Measurements from ENCODE around the gene SLC16A12. TPM values are rescaled to one million over a fixed set of nuclear protein-coding genes. Genes with fewer than 3 reads are reported as not detected.

SLC16A12 gene
- total RNA-seq, 1 experiment from 2014 or later, result 0.77 TPM

- Mint-ChIP-seq H3K4me3 (no peak overlapping the region), H3K27me3 (ENCODE audit: low read depth) (no peaks in the 10 kb centered on the region), H3K9me3 (no peaks in the 10 kb centered on the region), H3K36me3 (ENCODE audit: insufficient read depth in 1 of 3, low read depth in 3 of 3) (no peaks in the 10 kb centered on the region), H3K4me1 (peaks cover 9 to 13% of the 10 kb centered on the region in 2 experiments), H3K27ac (no peak overlapping the region)
- Histone ChIP-seq H3K18ac (ENCODE audit: insufficient read length, low read depth, low read length) (no peak overlapping the region), H3K23me2 (ENCODE audit: insufficient read length, low read depth, low read length, poor library complexity, severe bottlenecking) (no peaks in the 10 kb centered on the region), H2BK12ac (ENCODE audit: insufficient read length, low read depth, low read length) (no peak overlapping the region), H3K56ac (ENCODE audit: insufficient read length, low read depth, low read length) (no peak overlapping the region), H2AFZ (ENCODE audit: low read length) (no peak overlapping the region), H2BK120ac (ENCODE audit: low read depth, low read length, poor library complexity, severe bottlenecking) (no peak overlapping the region), H2AK5ac (ENCODE audit: insufficient read length, low read length) (no peak overlapping the region), H3K4ac (ENCODE audit: low read depth, low read length) (no peak overlapping the region), H3K23ac (ENCODE audit: insufficient read length, low read depth, low read length) (no peak overlapping the region), H3K4me1 (ENCODE audit: insufficient read depth, low read length) (no peaks in the 10 kb centered on the region), H3K14ac (ENCODE audit: insufficient read depth, low read length) (no peak overlapping the region), H2BK5ac (ENCODE audit: insufficient read length, low read length) (no peak overlapping the region), H3K79me2 (ENCODE audit: insufficient read depth, low read length) (no peaks in the 10 kb centered on the region), H3K9ac (ENCODE audit: extremely low read depth, insufficient read length, low read length) (no peak overlapping the region), H2BK15ac (ENCODE audit: low read depth, low read length) (no peak overlapping the region), H3K4me2 (ENCODE audit: insufficient read depth, insufficient read length, low read length) (no peak overlapping the region), H4K8ac (replicated peaks; ENCODE audit: insufficient read length, low read depth, low read length) (no peak overlapping the region), H3T11ph (ENCODE audit: low read length) (no peak overlapping the region), H3K27ac (ENCODE audit: insufficient read length, low read depth, low read length) (no peak overlapping the region), H3K79me1 (ENCODE audit: insufficient read depth, low read depth, low read length, poor library complexity, severe bottlenecking) (no peaks in the 10 kb centered on the region), H4K91ac (ENCODE audit: insufficient read length, low read depth, low read length) (no peak overlapping the region), H3K27me3 (ENCODE audit: insufficient read depth, low read length) (no peaks in the 10 kb centered on the region), H2BK20ac (ENCODE audit: low read depth, low read length, poor library complexity, severe bottlenecking) (no peak overlapping the region), H4K5ac (ENCODE audit: insufficient read length, low read depth, low read length) (no peak overlapping the region), H4K20me1 (ENCODE audit: control insufficient read depth, insufficient read depth, insufficient read length) (no peaks in the 10 kb centered on the region), H3K9me3 (ENCODE audit: control insufficient read depth, low read depth, low read length) (no peaks in the 10 kb centered on the region)
- TF ChIP-seq CTCF (conservative IDR thresholded peaks at IDR 0.05), result no peak
- DNase-seq, result no peak
Measured at GRCh38 chr10:89469517-89469916, 65.9 kb downstream of the SLC16A12 start.

All from H9 (cell line).